Measurements from ENCODE around the gene PAIP2.

DNA sequence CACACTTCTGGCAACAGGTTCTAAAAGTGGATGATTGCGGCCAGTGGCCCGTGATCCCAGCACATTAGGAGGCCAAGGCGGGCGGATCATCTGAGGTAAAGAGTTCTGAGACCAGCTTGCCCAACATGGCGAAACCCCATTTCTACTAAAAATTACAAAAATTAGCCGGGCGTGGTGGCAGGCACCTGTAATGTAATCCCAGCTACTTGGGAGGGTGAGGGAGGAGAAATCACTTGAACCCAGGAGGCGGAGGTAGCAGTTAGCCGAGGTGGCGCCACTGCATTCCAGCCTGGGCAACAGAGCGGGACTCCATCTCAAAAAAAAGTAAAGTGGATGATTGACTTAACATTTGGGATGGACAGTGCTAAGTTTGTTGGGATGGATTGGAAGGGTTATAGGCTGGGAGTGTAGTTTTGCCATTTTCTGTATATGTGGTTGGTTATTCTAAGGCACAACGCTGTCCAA lies 44.8 kb upstream of the PAIP2 start:
- TF ChIP-seq, protein P1, sequence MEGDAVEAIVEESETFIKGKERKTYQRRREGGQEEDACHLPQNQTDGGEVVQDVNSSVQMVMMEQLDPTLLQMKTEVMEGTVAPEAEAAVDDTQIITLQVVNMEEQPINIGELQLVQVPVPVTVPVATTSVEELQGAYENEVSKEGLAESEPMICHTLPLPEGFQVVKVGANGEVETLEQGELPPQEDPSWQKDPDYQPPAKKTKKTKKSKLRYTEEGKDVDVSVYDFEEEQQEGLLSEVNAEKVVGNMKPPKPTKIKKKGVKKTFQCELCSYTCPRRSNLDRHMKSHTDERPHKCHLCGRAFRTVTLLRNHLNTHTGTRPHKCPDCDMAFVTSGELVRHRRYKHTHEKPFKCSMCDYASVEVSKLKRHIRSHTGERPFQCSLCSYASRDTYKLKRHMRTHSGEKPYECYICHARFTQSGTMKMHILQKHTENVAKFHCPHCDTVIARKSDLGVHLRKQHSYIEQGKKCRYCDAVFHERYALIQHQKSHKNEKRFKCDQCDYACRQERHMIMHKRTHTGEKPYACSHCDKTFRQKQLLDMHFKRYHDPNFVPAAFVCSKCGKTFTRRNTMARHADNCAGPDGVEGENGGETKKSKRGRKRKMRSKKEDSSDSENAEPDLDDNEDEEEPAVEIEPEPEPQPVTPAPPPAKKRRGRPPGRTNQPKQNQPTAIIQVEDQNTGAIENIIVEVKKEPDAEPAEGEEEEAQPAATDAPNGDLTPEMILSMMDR (IDR thresholded peaks at IDR 0.05; ENCODE audit: low read depth, low read length): no peak
- no peak for TF ChIP-seq MAX (IDR thresholded peaks at IDR 0.05; ENCODE audit: low read depth, low read length)
